ENCODE measurements around the gene FADS2.

FADS2 gene

GRCh38 chr11:61890529-61891330 lies 62.6 kb downstream of the FADS2 start:
- peak; percentile 14 for DNase-seq

GRCh38 chr11:61891331-61892084 lies 63.4 kb downstream of the FADS2 start, which contains the start of gene FADS3:
FADS3 (minus strand) TSS chr11:61891545; CDS start chr11:61891381, 164 bp downstream.
- DNase-seq, result peak; percentile 45

- DNase-seq, result no peak
These were observed 63.9 kb downstream of the FADS2 start for GRCh38 chr11:61892085-61892370.

DNA sequence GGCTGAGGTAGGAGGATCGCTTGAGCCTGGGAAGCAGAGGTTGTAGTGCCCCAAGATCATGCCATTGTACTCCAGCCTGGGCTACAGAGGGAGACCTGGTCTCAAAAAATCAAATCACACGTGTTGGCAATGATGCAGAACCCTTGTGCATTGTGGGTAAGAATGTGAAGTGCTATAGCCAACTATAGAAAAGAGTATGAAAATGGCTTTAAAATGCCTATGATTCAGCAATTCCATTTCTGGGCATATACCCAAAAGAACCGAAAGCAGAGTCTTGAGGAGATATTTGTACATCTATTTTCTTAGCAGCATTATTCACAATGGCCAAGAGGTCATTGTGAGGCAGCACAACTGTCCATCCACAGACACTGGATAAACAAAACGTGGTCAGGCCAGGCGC lies 65.9 kb downstream of the FADS2 start:
- no peak for DNase-seq

DNA sequence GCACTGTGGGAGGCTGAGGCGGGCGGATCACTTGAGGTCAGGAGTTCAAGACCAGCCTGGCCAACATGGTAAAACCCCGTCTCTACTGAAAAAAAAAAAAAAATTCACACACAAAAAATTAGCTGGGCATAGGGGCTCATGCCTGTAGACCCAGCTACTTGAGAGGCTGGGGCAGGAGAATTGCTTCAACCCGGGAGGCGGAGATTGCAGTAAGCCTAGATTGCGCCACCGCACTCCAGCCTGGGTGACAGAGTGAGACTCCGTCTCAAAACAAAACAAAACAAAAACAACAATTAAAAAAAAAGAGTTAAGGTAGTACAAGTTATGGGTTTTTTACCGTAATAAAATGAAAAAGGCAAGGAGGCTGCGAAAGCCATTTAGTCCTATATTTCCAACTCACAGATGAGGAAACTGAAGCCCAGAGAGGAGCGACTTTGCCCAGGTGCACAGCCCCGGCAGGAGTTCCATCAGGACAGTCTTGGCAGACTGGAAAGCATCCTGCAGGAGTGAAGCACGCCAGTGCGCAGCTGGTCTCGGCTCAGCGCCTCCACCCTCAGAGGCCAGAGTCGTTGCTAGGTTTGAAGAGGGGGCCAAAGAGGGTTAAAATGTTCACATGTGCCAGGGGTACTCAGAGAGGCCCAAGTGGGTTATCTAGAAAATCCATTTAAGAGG lies 67.1 kb downstream of the FADS2 start:
- DNase-seq, result no peak

DNA sequence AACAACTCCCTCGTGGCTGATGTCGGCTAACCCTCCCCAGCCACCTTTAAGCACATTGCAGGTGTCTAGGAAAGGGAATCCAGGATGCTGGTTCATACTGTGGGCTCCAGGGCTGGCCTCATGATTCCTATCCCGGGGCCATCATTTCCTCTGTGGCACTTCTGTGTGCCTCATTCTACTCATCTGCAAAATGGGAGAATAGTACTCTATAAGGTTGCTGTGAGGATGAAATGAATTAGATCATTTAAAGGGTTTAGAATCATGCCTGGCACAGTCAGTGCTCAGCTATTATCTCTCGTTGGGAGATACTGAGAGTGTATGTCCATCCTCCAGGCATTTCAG lies 67.6 kb downstream of the FADS2 start:
- DNase-seq, result no peak

- no peak for DNase-seq
These were observed 68.7 kb downstream of the FADS2 start for GRCh38 chr11:61896665-61897386.

- DNase-seq, result peak; percentile 68
These were observed 69.5 kb downstream of the FADS2 start for GRCh38 chr11:61897387-61898246.

- DNase-seq, result no peak
These were observed 70.1 kb downstream of the FADS2 start for GRCh38 chr11:61898247-61898582.

DNA sequence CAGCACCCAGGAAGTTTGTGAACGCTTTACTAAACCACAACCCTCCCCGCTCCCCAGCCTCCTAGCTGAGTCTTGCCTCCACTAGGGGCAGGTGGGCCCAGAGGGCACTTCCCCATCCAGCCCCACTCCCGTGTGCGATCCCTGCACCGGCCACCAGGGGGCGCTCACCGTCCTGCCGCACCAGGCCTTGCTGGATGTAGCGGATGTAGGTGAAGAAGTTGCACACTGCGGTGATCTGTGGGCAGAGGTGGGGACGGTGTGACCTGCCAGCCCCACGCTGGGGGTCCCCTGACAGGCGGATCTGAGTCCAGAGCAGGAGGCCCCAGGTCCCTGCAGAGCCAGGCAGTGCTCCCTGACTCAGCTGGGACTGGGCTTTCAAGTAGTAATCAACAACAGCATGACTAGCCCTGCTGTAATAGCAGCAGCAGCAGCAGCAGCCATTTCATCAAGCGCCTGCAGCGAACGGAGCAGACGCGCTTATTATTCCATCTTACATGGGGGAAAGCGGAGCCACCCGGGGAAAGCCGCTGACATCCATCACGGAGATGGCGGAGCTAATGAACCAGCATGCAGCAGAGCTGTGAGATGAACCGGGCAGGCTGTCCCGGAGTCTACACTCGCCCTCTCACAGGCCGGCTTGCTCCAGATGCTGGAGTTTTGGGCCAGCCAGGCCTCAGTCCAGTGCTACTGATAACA lies 71.2 kb downstream of the FADS2 start:
- DNase-seq, result peak; percentile 94

- no peak for DNase-seq
These were observed 72.2 kb downstream of the FADS2 start for GRCh38 chr11:61900251-61900650.

- DNase-seq, result no peak
These were observed 73.3 kb downstream of the FADS2 start for GRCh38 chr11:61901397-61901796.

- no peak for DNase-seq
These were observed 74.2 kb downstream of the FADS2 start for GRCh38 chr11:61902313-61902712.

DNA sequence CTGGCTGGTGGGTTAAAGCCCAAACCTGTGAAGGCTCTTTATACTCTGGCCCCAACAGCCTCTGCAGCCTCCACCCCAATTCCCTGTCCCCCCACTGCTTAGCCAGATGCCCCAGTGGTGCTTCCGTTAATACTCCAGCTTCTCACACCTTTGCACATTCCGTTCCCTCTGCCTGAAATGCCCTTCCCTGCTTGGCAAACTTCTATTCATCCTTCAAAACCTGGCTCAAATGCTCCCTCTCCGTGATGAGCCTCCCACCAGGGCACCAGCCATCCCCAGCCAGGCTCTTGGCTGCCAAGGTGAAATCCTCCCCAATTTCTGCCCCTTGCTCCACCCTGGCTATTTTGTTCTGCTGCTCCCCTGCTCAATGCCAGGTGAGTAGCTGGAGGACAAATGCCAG lies 75.7 kb downstream of the FADS2 start:
- DNase-seq, result no peak

DNA sequence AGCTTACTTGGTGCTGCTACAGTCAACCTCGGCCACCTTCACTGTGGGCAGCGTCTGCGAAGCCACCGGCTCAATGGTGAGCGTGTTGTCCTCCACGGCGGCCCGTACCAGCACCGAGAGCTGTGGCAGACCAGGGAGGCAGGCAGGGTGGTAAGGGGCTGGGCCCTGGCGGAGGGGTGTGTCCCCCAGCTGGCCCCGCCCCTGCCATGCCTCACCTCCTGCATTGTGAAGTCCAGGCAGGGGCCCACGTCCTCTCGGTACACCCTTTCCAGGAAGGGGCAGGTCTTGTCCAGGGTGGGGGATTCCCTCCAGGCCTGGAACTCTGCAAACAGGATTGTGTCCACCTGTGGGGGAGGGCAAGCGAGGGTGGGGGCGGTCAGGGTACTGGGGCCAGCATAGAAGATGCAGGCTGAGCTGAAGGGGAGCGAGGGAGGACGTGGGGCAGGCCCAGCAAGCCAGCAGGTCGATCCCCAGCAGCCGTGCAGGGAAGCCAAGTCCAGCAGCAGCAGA lies 76.5 kb downstream of the FADS2 start:
- no peak for DNase-seq

DNA sequence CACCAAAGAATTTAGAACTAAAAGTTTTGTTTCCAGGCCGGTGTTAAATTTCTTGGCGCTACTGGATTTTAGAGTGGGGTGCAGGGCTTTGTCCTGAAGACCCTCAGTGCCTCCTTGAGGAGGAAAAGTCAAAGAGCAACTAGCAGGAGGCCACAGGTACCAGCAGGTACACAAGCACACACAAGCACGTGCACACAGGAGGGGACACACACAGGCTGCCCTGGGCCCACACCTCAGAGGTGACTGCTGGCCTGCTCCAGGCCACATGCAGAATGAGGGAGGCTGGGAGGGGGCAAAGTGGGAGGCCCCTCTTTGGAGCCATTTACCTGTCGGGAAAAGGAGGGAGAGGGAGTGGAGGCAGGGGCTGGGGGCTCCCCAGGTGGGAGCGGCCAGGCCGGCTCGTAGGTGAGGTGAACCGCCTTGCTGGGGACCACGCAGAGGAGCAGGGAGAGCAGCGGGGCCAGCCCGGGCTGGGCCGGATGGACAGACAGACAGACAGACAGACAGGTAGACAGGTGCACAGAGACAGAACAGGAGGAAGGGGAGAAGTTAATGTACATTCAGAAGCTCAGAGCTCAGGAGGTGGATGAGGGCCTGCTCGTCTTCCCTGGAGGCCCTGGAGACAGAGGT lies 77.1 kb downstream of the FADS2 start:
- DNase-seq, result no peak

DNA sequence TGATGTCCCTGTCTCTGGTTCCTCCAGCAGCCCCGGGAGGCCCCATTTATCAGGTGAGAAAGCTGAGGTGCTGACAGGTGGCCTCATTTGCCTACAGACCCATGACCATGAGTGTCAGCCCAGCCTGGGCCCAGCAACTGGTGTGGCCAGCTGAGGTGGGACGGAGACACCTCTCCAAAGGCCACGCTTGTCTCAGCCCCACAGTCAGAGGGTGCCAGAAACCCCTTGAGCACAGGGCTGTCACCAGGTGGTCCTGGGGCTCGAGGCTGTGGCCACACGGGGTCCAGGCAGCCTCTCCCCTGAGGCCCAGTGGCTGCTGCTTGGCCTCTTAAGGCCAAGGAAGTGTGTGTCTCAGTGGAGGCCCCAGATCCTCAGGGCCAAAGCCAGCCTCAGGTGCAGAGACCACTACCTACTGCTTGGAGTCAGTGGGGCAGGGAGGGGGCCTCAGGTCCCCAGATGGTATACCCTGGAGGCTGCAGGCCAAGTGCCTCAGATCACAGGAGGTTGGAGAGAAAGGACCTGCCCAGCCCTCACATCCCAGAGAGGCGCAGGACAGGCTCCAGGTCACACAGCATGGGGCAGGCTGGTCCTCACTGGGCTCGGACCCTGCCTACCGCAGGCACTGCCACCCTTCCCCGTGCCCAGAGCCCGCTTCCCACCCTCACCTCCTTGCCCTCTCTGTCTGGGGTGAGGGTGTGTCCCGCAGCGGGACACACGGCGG lies 77.9 kb downstream of the FADS2 start:
- no peak for DNase-seq

DNA sequence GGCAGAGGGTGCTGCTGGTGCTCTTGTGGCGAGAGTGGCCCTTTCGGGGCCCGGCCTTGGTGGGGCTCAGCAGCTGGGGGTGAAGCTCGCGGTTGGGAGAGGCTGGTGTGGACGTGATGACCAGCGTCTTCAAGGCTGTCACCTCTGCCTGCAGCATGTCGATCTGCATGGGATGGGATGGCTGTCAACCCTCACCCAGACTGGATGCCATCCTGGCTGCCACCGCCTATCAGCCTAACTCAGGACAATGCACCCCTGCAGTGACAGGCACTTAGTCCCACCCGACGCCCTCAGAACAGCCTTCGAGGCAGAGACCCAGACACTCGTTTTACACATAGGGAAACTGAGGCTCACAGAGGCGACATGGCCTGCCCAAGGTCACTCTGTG lies 78.4 kb downstream of the FADS2 start:
- no peak for DNase-seq

- no peak for DNase-seq
These were observed 79.2 kb downstream of the FADS2 start for GRCh38 chr11:61907282-61907681.
